HG03103 (cell line): ENCODE results near the gene NEDD9.

Experiments used
- ATAC-seq: cut with Tn5 transposase; IDR thresholded peaks from one replicate; pipeline ENCODE4 v1.9.1; 2021; ENCODE audit warnings: low read depth; ENCODE audit not compliant: unreplicated experiment

Gene NEDD9

GRCh38 chr6:11203306-11204004, 29.0 kb downstream of the NEDD9 start:
- ATAC-seq: no peak

GRCh38 chr6:11202513-11203305, 29.8 kb downstream of the NEDD9 start:
- ATAC-seq: no peak

- ATAC-seq: no peak
Observed at GRCh38 chr6:11201772-11202512, 30.5 kb downstream of the NEDD9 start.

GRCh38 chr6:11201015-11201414, 31.5 kb downstream of the NEDD9 start:
- ATAC-seq: no peak

GRCh38 chr6:11200356-11200755, 32.1 kb downstream of the NEDD9 start:
- no peak for ATAC-seq

GRCh38 chr6:11198663-11199603, 33.5 kb downstream of the NEDD9 start:
- no peak for ATAC-seq

- ATAC-seq: no peak
Observed at GRCh38 chr6:11197850-11198249, 34.6 kb downstream of the NEDD9 start.

- no peak for ATAC-seq
Observed at GRCh38 chr6:11197175-11197536, 35.3 kb downstream of the NEDD9 start.

GRCh38 chr6:11196511-11197174, 35.8 kb downstream of the NEDD9 start:
- no peak for ATAC-seq

- ATAC-seq: no peak
Observed at GRCh38 chr6:11194356-11195218, 37.9 kb downstream of the NEDD9 start.

GRCh38 chr6:11193434-11193833, 39.0 kb downstream of the NEDD9 start:
- no peak for ATAC-seq

- ATAC-seq: no peak
Observed at GRCh38 chr6:11192167-11192566, 40.3 kb downstream of the NEDD9 start.

- no peak for ATAC-seq
Observed at GRCh38 chr6:11190625-11191245, 41.7 kb downstream of the NEDD9 start.

- ATAC-seq: no peak
Observed at GRCh38 chr6:11189865-11190624, 42.4 kb downstream of the NEDD9 start.

GRCh38 chr6:11188161-11188915, 44.1 kb downstream of the NEDD9 start:
- no peak for ATAC-seq

GRCh38 chr6:11187301-11187700, 45.2 kb downstream of the NEDD9 start:
- no peak for ATAC-seq

GRCh38 chr6:11185204-11185842, 47.1 kb downstream of the NEDD9 start:
- ATAC-seq: no peak
